Measurements from ENCODE around the gene TPK1. TPM values are rescaled to one million over a fixed set of nuclear protein-coding genes. Genes with fewer than 3 reads are reported as not detected.
"Not testable (repeated sequence)": the region's sequence is repeated elsewhere in the genome, so short reads cannot be mapped to it uniquely, and the experiment has no call there.

Gene TPK1
- total RNA-seq, 1 experiment from 2014 or later, result 3.1 TPM

DNA sequence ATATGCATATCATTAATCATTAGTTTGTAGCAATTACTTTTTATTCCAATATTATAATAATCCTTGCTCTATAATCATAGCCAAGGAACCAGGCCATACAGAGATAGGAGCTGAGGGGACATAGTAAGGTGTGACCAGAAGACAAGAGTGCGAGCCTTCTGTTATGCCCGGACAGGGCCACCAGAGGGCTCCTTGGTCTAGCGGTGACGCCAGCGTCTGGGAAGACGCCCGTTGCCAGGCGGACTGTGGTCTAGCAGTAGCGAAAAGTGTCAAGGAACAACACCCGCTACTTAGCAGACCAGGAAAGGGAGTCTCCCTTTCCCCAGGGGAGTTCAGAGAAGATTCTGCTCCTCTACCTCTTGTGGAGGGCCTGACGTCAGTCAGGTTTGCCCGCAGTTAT lies 109.0 kb downstream of the TPK1 start:
- not testable (repeated sequence) for H2BK5ac ChIP-seq (ENCODE audit: insufficient read length, low read length); H2AFZ ChIP-seq (ENCODE audit: low read length); H3K18ac ChIP-seq (ENCODE audit: insufficient read length, low read depth, low read length); H3K4me1 Mint-ChIP-seq; H2BK12ac ChIP-seq (ENCODE audit: insufficient read length, low read depth, low read length); H2BK15ac ChIP-seq (ENCODE audit: low read depth, low read length); H4K91ac ChIP-seq (ENCODE audit: insufficient read length, low read depth, low read length); H3K23me2 ChIP-seq (ENCODE audit: insufficient read length, low read depth, low read length, poor library complexity, severe bottlenecking); H4K20me1 ChIP-seq (ENCODE audit: control insufficient read depth, insufficient read depth, insufficient read length); H4K8ac ChIP-seq (replicated peaks; ENCODE audit: insufficient read length, low read depth, low read length); H2BK120ac ChIP-seq (ENCODE audit: low read depth, low read length, poor library complexity, severe bottlenecking); H3K27me3 ChIP-seq (ENCODE audit: insufficient read depth, low read length); H3K56ac ChIP-seq (ENCODE audit: insufficient read length, low read depth, low read length); H3K27me3 Mint-ChIP-seq (ENCODE audit: low read depth); H3K27ac ChIP-seq (ENCODE audit: insufficient read length, low read depth, low read length); H2AK5ac ChIP-seq (ENCODE audit: insufficient read length, low read length); H3K14ac ChIP-seq (ENCODE audit: insufficient read depth, low read length); H3K4me2 ChIP-seq (ENCODE audit: insufficient read depth, insufficient read length, low read length); H3T11ph ChIP-seq (ENCODE audit: low read length); H3K79me2 ChIP-seq (ENCODE audit: insufficient read depth, low read length); H3K9me3 ChIP-seq (ENCODE audit: control insufficient read depth, low read depth, low read length); H3K4me3 Mint-ChIP-seq; H2BK20ac ChIP-seq (ENCODE audit: low read depth, low read length, poor library complexity, severe bottlenecking); H3K79me1 ChIP-seq (ENCODE audit: insufficient read depth, low read depth, low read length, poor library complexity, severe bottlenecking); H3K9ac ChIP-seq (ENCODE audit: extremely low read depth, insufficient read length, low read length); H4K5ac ChIP-seq (ENCODE audit: insufficient read length, low read depth, low read length); H3K27ac Mint-ChIP-seq; H3K4ac ChIP-seq (ENCODE audit: low read depth, low read length); H3K23ac ChIP-seq (ENCODE audit: insufficient read length, low read depth, low read length); H3K4me1 ChIP-seq (ENCODE audit: insufficient read depth, low read length); H3K36me3 Mint-ChIP-seq (ENCODE audit: insufficient read depth in 1 of 3, low read depth in 3 of 3)
- peak; percentile 33 for DNase-seq
- H3K9me3 Mint-ChIP-seq, result peaks cover 7 to 15% of the 10 kb centered on the region in 2 experiments
- WGBS (ENCODE audit: extremely low coverage, insufficient read length, low lambda C conversion rate), result no CpG with 5 or more reads among the region's 12 CpGs
- TF ChIP-seq CTCF (conservative IDR thresholded peaks at IDR 0.05), result peak; percentile 64

Data from H9 (cell line).